HG03460 (cell line): ENCODE data around the gene PLXNB2.

Source experiments
- ATAC-seq: cut with Tn5 transposase; IDR thresholded peaks from one replicate; pipeline ENCODE4 v1.9.1; 2021; ENCODE audit not compliant: unreplicated experiment

PLXNB2 gene

GRCh38 chr22:50267591-50268390 is 39.7 kb downstream of the PLXNB2 start:
- no peak for ATAC-seq

GRCh38 chr22:50266994-50267393 is 40.5 kb downstream of the PLXNB2 start:
- ATAC-seq = no peak

- no peak for ATAC-seq
Measured at GRCh38 chr22:50264946-50265669, 42.3 kb downstream of the PLXNB2 start.

- no peak for ATAC-seq
Measured at GRCh38 chr22:50264104-50264745, 43.2 kb downstream of the PLXNB2 start.

- ATAC-seq = no peak
Measured at GRCh38 chr22:50262973-50263617, 44.4 kb downstream of the PLXNB2 start.

- ATAC-seq = no peak
Measured at GRCh38 chr22:50262460-50262911, 45.0 kb downstream of the PLXNB2 start.

GRCh38 chr22:50261615-50262459 is 45.6 kb downstream of the PLXNB2 start, which contains the start of gene MAPK12:
Gene MAPK12, minus strand, starts transcription at chr22:50261683. Its CDS starts 174 bp downstream, at chr22:50261509.
- ATAC-seq = no peak

GRCh38 chr22:50260801-50261614 is 46.4 kb downstream of the PLXNB2 start:
- ATAC-seq = no peak

- no peak for ATAC-seq
Measured at GRCh38 chr22:50260434-50260800, 47.0 kb downstream of the PLXNB2 start.

GRCh38 chr22:50259302-50259701 is 48.1 kb downstream of the PLXNB2 start:
- ATAC-seq = no peak

- ATAC-seq = no peak
Measured at GRCh38 chr22:50258361-50259292, 48.8 kb downstream of the PLXNB2 start.

- ATAC-seq = no peak
Measured at GRCh38 chr22:50257451-50258360, 49.7 kb downstream of the PLXNB2 start.

GRCh38 chr22:50257041-50257440 is 50.4 kb downstream of the PLXNB2 start:
- ATAC-seq = no peak

- no peak for ATAC-seq
Measured at GRCh38 chr22:50256258-50256862, 51.1 kb downstream of the PLXNB2 start.

GRCh38 chr22:50255607-50256006 is 51.8 kb downstream of the PLXNB2 start:
- no peak for ATAC-seq

GRCh38 chr22:50255099-50255498 is 52.3 kb downstream of the PLXNB2 start:
- no peak for ATAC-seq

- ATAC-seq = no peak
Measured at GRCh38 chr22:50253941-50254340, 53.5 kb downstream of the PLXNB2 start.
